Kidney glomerular epithelial cell (primary cell): ENCODE results near the gene CAPN11.
A peak's percentile ranks its signal among the peaks of the same experiment; 100 is the strongest.

ENCODE experiments used
- DNase-seq: peaks from one replicate; lab custom pipeline; 2025; lab: John Stamatoyannopoulos, UW

Gene CAPN11

GRCh38 chr6:44211284-44211683, 52.7 kb downstream of the CAPN11 start:
- no peak for DNase-seq

GRCh38 chr6:44214307-44214706, 55.7 kb downstream of the CAPN11 start:
- DNase-seq = no peak

- DNase-seq = no peak
Measured at GRCh38 chr6:44216677-44217331, 58.2 kb downstream of the CAPN11 start, which contains the start of gene MYMX. Gene MYMX, plus strand, starts transcription at chr6:44216926. Its CDS starts 546 bp downstream, at chr6:44217472.

GRCh38 chr6:44217332-44218143, 58.9 kb downstream of the CAPN11 start:
- DNase-seq = no peak

- peak; percentile 14 for DNase-seq
Measured at GRCh38 chr6:44219053-44219814, 60.6 kb downstream of the CAPN11 start.

GRCh38 chr6:44219815-44220784, 61.5 kb downstream of the CAPN11 start:
- DNase-seq = no peak

- no peak for DNase-seq
Measured at GRCh38 chr6:44220913-44221290, 62.3 kb downstream of the CAPN11 start.

- peak; percentile 89 for DNase-seq
Measured at GRCh38 chr6:44221291-44221960, 62.8 kb downstream of the CAPN11 start.

GRCh38 chr6:44221961-44222335, 63.3 kb downstream of the CAPN11 start:
- no peak for DNase-seq

GRCh38 chr6:44222486-44223318, 64.1 kb downstream of the CAPN11 start:
- DNase-seq = no peak

GRCh38 chr6:44223319-44224028, 64.9 kb downstream of the CAPN11 start, which contains the start of gene SLC29A1:
Gene SLC29A1, plus strand, starts transcription at chr6:44223595. Its CDS starts 3,719 bp downstream, at chr6:44227314.
- DNase-seq = peak; percentile 49

GRCh38 chr6:44224029-44224964, 65.7 kb downstream of the CAPN11 start:
- DNase-seq = no peak

GRCh38 chr6:44224965-44225305, 66.3 kb downstream of the CAPN11 start:
- DNase-seq = no peak

GRCh38 chr6:44225579-44226325, 67.1 kb downstream of the CAPN11 start:
- DNase-seq = no peak

- no peak for DNase-seq
Measured at GRCh38 chr6:44226368-44227147, 67.9 kb downstream of the CAPN11 start.

- DNase-seq = no peak
Measured at GRCh38 chr6:44227148-44227793, 68.7 kb downstream of the CAPN11 start.
